HepG2 (cell line): ENCODE measurements around the gene SNPH. TPM values are rescaled to one million over a fixed set of nuclear protein-coding genes. Genes with fewer than 3 reads are reported as not detected.

ENCODE experiments used
- ATRX ChIP-seq: sonication (generic); formaldehyde crosslinking; IDR thresholded peaks from 2 replicates; pipeline ENCODE4 v1.4.0; 2020; ENCODE audit warnings: missing genetic modification reagents, borderline replicate concordance
- CHD2 ChIP-seq: IDR thresholded peaks from 2 replicates; pipeline ENCODE4 v1.6.1; 2011; ENCODE audit warnings: low read depth, low read length, improper control_type of control experiment
- KDM6A ChIP-seq: IDR thresholded peaks from 2 replicates; pipeline ENCODE4 v1.6.1; 2016; ENCODE audit warnings: low read depth
- RXRB ChIP-seq: IDR thresholded peaks from 2 replicates; pipeline ENCODE4 v1.6.1; 2016; ENCODE audit warnings: borderline replicate concordance, missing genetic modification reagents, missing compliant biosample characterization
- SAP130 ChIP-seq: IDR thresholded peaks from 2 replicates; pipeline ENCODE4 v1.6.1; 2016; ENCODE audit warnings: low read depth
- SP5 ChIP-seq: IDR thresholded peaks from 2 replicates; pipeline ENCODE4 v1.6.1; 2016; ENCODE audit warnings: low read depth, borderline replicate concordance
- YEATS2 ChIP-seq: sonication (generic); formaldehyde crosslinking; IDR thresholded peaks from 2 replicates; pipeline ENCODE4 v1.4.0; 2020; ENCODE audit warnings: missing genetic modification reagents, borderline replicate concordance
- ZBTB8A ChIP-seq: sonication (generic); formaldehyde crosslinking; IDR thresholded peaks from 2 replicates; pipeline ENCODE4 v1.4.0; 2020; ENCODE audit warnings: mild to moderate bottlenecking, low read depth, missing genetic modification reagents, borderline replicate concordance
- ZNF296 ChIP-seq: sonication (generic); formaldehyde crosslinking; conservative IDR thresholded peaks from 2 replicates; pipeline ENCODE4 v1.5.0; 2020; ENCODE audit warnings: mild to moderate bottlenecking, missing genetic modification reagents
- ZNF337 ChIP-seq: sonication (generic); formaldehyde crosslinking; IDR thresholded peaks from 2 replicates; pipeline ENCODE4 v1.5.1; 2020; ENCODE audit warnings: missing genetic modification reagents, low read depth, mild to moderate bottlenecking, borderline replicate concordance
- ZNF543 ChIP-seq: sonication (generic); formaldehyde crosslinking; IDR thresholded peaks from 2 replicates; pipeline ENCODE4 v1.4.0; 2020; ENCODE audit warnings: mild to moderate bottlenecking, missing genetic modification reagents
- ZNF672 ChIP-seq: sonication (generic); formaldehyde crosslinking; IDR thresholded peaks from 2 replicates; pipeline ENCODE4 v1.8.1; 2022; ENCODE audit warnings: missing genetic modification reagents
- ZNF678 ChIP-seq: sonication (generic); formaldehyde crosslinking; IDR thresholded peaks from 2 replicates; pipeline ENCODE4 v1.4.0; 2020; ENCODE audit warnings: mild to moderate bottlenecking, missing genetic modification reagents
- ZSCAN25 ChIP-seq: sonication (generic); formaldehyde crosslinking; IDR thresholded peaks from 2 replicates; pipeline ENCODE4 v1.8.0; 2022; ENCODE audit warnings: mild to moderate bottlenecking, missing genetic modification reagents
- ZSCAN30 ChIP-seq: sonication (generic); formaldehyde crosslinking; IDR thresholded peaks from 2 replicates; pipeline ENCODE4 v1.5.0; 2020; ENCODE audit warnings: mild to moderate bottlenecking, missing genetic modification reagents
- polyA plus RNA-seq, 8 experiments: library from polyadenylated mRNA; depleted of rRNA in 3 of 8; stranded (reverse) in 7 of 8; unstranded in 1 of 8; fragments of >200 nt; fragmentation: Illumina TruSeq in 4 of 8; extraction: Trizol in 4 of 8; gene quantifications; 2 replicates each; pipeline versions ENCODE4 v1.2.1 to v1.2.3, GENCODE V29; 2011 to 2016; ENCODE audit warnings: low read depth in 4 of 8, missing spikeins in 1 of 8, mixed read lengths in 1 of 8; ENCODE audit not compliant: insufficient read depth in 1 of 8
- total RNA-seq, 5 experiments: library from RNA; depleted of rRNA; stranded (reverse); fragments of >200 nt; fragmentation: Illumina TruSeq; extraction: Trizol; gene quantifications; 2 replicates each; pipeline ENCODE4 v1.2.3, GENCODE V29; 2016; ENCODE audit warnings: low read depth in 1 of 5
- TF ChIP-seq, protein P1 (sequence below), 2 experiments: sonication (generic) in 1 of 2; formaldehyde crosslinking in 1 of 2; IDR thresholded peaks; 2 replicates each; pipeline versions ENCODE4 v1.6.1 to v1.9.0; 2014 to 2022; ENCODE audit warnings: antibody characterized with exemption in 1 of 2, borderline replicate concordance in 1 of 2, inconsistent platforms in 1 of 2, low read depth in 1 of 2, missing genetic modification reagents in 1 of 2
- TF ChIP-seq, protein P2 (sequence below): sonication (generic); formaldehyde crosslinking; IDR thresholded peaks from 2 replicates; pipeline ENCODE4 v1.5.0; 2020; ENCODE audit warnings: mild to moderate bottlenecking, low read depth, missing genetic modification reagents, borderline replicate concordance
- TF ChIP-seq, protein P3 (sequence below): sonication (generic); formaldehyde crosslinking; conservative IDR thresholded peaks from 2 replicates; pipeline ENCODE4 v1.8.1; 2023; ENCODE audit warnings: missing genetic modification reagents
- TF ChIP-seq, protein P4 (sequence below): sonication (generic); formaldehyde crosslinking; IDR thresholded peaks from 2 replicates; pipeline ENCODE4 v1.4.0; 2020; ENCODE audit warnings: missing genetic modification reagents
- TF ChIP-seq, protein P5 (sequence below): sonication (generic); formaldehyde crosslinking; IDR thresholded peaks from 2 replicates; pipeline ENCODE4 v1.5.0; 2020; ENCODE audit warnings: missing genetic modification reagents

The SNPH gene
- total and polyA plus RNA-seq, 2 of the 13 experiments (the other 11 are each of a cell fraction or from before 2014, with no cell fraction given): 0.09 TPM; not detected in 1

DNA sequence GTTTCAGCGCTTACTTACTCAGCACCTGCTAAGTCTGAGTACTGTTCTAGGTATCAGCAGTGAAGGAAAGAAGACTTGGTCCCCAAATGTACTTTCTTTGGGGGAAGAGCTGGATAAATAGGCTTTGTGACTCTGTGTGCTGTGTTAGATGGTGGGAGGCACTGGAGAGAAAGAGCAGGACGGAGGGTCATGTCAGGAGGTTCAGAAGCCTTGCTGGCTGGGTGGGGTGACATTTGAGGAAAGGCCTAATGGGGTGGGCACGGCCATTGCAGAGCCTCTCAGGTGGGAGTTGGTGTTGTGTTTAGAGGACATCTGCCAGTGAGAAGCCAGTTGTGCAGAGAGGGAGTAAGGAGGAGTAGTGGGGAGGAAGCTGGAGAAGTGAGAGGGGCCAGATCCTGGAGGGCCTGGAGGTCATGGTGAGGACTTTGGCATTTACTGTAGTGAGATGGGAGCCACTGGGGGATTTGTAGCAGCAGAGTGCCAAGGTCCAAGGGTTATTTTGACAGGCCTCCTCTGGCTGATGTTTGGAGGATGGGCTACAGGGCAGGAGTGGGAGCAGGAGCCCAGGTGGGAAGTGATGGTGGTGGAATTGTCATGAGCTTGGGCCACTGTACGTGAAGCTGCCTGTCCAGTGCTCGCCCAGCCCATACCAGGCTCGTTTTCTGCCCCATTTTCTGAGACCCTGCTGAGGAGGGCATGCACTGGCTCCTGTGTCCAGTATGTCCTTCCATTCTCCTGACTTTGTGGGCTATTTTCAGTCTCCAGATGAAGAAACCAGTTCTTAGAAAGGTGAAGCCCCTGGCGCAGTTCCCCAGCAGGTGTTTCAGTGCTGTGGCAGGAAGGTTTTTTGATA is 62.0 kb downstream of the SNPH start (continued):
- TF ChIP-seq, protein P1, sequence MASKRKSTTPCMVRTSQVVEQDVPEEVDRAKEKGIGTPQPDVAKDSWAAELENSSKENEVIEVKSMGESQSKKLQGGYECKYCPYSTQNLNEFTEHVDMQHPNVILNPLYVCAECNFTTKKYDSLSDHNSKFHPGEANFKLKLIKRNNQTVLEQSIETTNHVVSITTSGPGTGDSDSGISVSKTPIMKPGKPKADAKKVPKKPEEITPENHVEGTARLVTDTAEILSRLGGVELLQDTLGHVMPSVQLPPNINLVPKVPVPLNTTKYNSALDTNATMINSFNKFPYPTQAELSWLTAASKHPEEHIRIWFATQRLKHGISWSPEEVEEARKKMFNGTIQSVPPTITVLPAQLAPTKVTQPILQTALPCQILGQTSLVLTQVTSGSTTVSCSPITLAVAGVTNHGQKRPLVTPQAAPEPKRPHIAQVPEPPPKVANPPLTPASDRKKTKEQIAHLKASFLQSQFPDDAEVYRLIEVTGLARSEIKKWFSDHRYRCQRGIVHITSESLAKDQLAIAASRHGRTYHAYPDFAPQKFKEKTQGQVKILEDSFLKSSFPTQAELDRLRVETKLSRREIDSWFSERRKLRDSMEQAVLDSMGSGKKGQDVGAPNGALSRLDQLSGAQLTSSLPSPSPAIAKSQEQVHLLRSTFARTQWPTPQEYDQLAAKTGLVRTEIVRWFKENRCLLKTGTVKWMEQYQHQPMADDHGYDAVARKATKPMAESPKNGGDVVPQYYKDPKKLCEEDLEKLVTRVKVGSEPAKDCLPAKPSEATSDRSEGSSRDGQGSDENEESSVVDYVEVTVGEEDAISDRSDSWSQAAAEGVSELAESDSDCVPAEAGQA (IDR thresholded peaks at IDR 0.05; ENCODE audit: low read depth): peak; percentile 50; the same call in 1 of the 2 replicates
- TF ChIP-seq, protein P1 (CRISPR knock-in tag; IDR thresholded peaks at IDR 0.05; ENCODE audit: borderline replicate concordance): no peak
- TF ChIP-seq ZSCAN25 (CRISPR knock-in tag) (peak; percentile 78), SAP130 (CRISPR knock-in tag) (peak; percentile 90), ZNF296 (no peak), ZNF672 (no peak), SP5 (CRISPR knock-in tag) (no peak), ZNF337 (CRISPR knock-in tag) (no peak), ATRX (CRISPR knock-in tag) (no peak), ZNF678 (CRISPR knock-in tag) (no peak), KDM6A (CRISPR knock-in tag) (peak; percentile 92), RXRB (CRISPR knock-in tag) (peak; percentile 92), ZSCAN30 (no peak), ZBTB8A (CRISPR knock-in tag) (no peak), CHD2 (no peak; the same call in 1 of the 2 replicates), ZNF543 (CRISPR knock-in tag) (0 out of 2 replicates have a peak, but pooled peaks have one; percentile 82), YEATS2 (CRISPR knock-in tag) (peak; percentile 21; the same call in 1 of the 2 replicates)
- TF ChIP-seq, protein P2, sequence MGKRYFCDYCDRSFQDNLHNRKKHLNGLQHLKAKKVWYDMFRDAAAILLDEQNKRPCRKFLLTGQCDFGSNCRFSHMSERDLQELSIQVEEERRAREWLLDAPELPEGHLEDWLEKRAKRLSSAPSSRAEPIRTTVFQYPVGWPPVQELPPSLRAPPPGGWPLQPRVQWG (CRISPR knock-in tag): no peak
- TF ChIP-seq, protein P3, sequence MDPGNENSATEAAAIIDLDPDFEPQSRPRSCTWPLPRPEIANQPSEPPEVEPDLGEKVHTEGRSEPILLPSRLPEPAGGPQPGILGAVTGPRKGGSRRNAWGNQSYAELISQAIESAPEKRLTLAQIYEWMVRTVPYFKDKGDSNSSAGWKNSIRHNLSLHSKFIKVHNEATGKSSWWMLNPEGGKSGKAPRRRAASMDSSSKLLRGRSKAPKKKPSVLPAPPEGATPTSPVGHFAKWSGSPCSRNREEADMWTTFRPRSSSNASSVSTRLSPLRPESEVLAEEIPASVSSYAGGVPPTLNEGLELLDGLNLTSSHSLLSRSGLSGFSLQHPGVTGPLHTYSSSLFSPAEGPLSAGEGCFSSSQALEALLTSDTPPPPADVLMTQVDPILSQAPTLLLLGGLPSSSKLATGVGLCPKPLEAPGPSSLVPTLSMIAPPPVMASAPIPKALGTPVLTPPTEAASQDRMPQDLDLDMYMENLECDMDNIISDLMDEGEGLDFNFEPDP: no peak
- TF ChIP-seq, protein P4, sequence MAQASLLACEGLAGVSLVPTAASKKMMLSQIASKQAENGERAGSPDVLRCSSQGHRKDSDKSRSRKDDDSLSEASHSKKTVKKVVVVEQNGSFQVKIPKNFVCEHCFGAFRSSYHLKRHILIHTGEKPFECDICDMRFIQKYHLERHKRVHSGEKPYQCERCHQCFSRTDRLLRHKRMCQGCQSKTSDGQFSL (CRISPR knock-in tag): no peak
- TF ChIP-seq, protein P5, sequence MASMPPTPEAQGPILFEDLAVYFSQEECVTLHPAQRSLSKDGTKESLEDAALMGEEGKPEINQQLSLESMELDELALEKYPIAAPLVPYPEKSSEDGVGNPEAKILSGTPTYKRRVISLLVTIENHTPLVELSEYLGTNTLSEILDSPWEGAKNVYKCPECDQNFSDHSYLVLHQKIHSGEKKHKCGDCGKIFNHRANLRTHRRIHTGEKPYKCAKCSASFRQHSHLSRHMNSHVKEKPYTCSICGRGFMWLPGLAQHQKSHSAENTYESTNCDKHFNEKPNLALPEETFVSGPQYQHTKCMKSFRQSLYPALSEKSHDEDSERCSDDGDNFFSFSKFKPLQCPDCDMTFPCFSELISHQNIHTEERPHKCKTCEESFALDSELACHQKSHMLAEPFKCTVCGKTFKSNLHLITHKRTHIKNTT (CRISPR knock-in tag): no peak
